ENCODE data around the gene CLSTN3. TPM values are rescaled to one million over a fixed set of nuclear protein-coding genes. Genes with fewer than 3 reads are reported as not detected.

CLSTN3 gene
- total RNA-seq, 4 donors from 2014 or later = 22.1 to 41.1 (median 31.7) TPM

- TF ChIP-seq POLR2A (IDR thresholded peaks at IDR 0.05) = no peak
- no peak for TF ChIP-seq CTCF (IDR thresholded peaks at IDR 0.05)
- intact Hi-C loops (cut with DNase I; ENCODE audit: low total_unique reads) = no loop called here
- DNase-seq (ENCODE audit: low spot score in 2 of 2) = no peak
- no peak overlapping the region for H3K4me3 ChIP-seq (ENCODE audit: low read depth, poor library complexity, severe bottlenecking)
- 2 to 4% methylated on average over 19 of the region's 19 CpGs for WGBS, 2 donors
These were observed 32.5 kb downstream of the CLSTN3 start for GRCh38 chr12:7162691-7163114.

- no peak for DNase-seq (ENCODE audit: low spot score in 2 of 2)
- intact Hi-C loops (cut with DNase I; ENCODE audit: low total_unique reads) = no loop called here
- TF ChIP-seq POLR2A (IDR thresholded peaks at IDR 0.05) (no peak), CTCF (IDR thresholded peaks at IDR 0.05) (no peak)
- no peak overlapping the region for H3K4me3 ChIP-seq (ENCODE audit: low read depth, poor library complexity, severe bottlenecking)
These were observed 39.8 kb downstream of the CLSTN3 start for GRCh38 chr12:7169951-7170350.

GRCh38 chr12:7171854-7172253 is 41.7 kb downstream of the CLSTN3 start:
- DNase-seq (ENCODE audit: low spot score in 2 of 2) = no peak
- 52 to 70% methylated on average over 1 of the region's 1 CpG for WGBS, 2 donors
- no peak overlapping the region for H3K4me3 ChIP-seq (ENCODE audit: low read depth, poor library complexity, severe bottlenecking)
- TF ChIP-seq CTCF (IDR thresholded peaks at IDR 0.05) (no peak), POLR2A (IDR thresholded peaks at IDR 0.05) (no peak)
- intact Hi-C loops (cut with DNase I; ENCODE audit: low total_unique reads) = no loop called here

GRCh38 chr12:7175493-7175892 is 45.3 kb downstream of the CLSTN3 start:
- H3K4me3 ChIP-seq (ENCODE audit: low read depth, poor library complexity, severe bottlenecking) = no peak overlapping the region
- intact Hi-C loops (cut with DNase I; ENCODE audit: low total_unique reads) = no loop called here
- no peak for TF ChIP-seq CTCF (IDR thresholded peaks at IDR 0.05)
- no peak for TF ChIP-seq POLR2A (IDR thresholded peaks at IDR 0.05)
- DNase-seq (ENCODE audit: low spot score in 2 of 2) = no peak

GRCh38 chr12:7176595-7176994 is 46.4 kb downstream of the CLSTN3 start:
- DNase-seq (ENCODE audit: low spot score in 2 of 2) = no peak
- WGBS, 2 donors = 60 to 74% methylated on average over 2 of the region's 2 CpGs
- intact Hi-C loops (cut with DNase I; ENCODE audit: low total_unique reads) = no loop called here
- TF ChIP-seq POLR2A (IDR thresholded peaks at IDR 0.05) (no peak), CTCF (IDR thresholded peaks at IDR 0.05) (no peak)
- no peak overlapping the region for H3K4me3 ChIP-seq (ENCODE audit: low read depth, poor library complexity, severe bottlenecking)

GRCh38 chr12:7178481-7178880 is 48.3 kb downstream of the CLSTN3 start:
- no peak overlapping the region for H3K4me3 ChIP-seq (ENCODE audit: low read depth, poor library complexity, severe bottlenecking)
- TF ChIP-seq CTCF (IDR thresholded peaks at IDR 0.05) = no peak
- no peak for TF ChIP-seq POLR2A (IDR thresholded peaks at IDR 0.05)
- intact Hi-C loops (cut with DNase I; ENCODE audit: low total_unique reads) = no loop called here
- whole genome bisulfite sequencing, 2 donors = 85 to 97% methylated on average over 2 of the region's 2 CpGs
- no peak for DNase-seq (ENCODE audit: low spot score in 2 of 2)
